ENCODE measurements around the gene EFHC1.

GRCh38 chr6:52568320-52568719 is 148.2 kb downstream of the EFHC1 start:
- no peak for TF ChIP-seq CTCF (optimal IDR thresholded peaks at IDR 0.05 in 1 of 3, IDR thresholded peaks at IDR 0.05 in 1 of 3, conservative IDR thresholded peaks at IDR 0.05 in 1 of 3; ENCODE audit: extremely low read depth in 1 of 3, insufficient read depth in 2 of 3, low read length in 3 of 3)
- TF ChIP-seq EZH2 (IDR thresholded peaks at IDR 0.05; ENCODE audit: low read length), result no peak

All from keratinocyte (primary cell).